HepG2 (cell line): Measurements from ENCODE around the gene FAM171A2. TPM values are rescaled to one million over a fixed set of nuclear protein-coding genes. Genes with fewer than 3 reads are reported as not detected.
A peak's percentile ranks its signal among the peaks of the same experiment; 100 is the strongest.

ENCODE experiments used
- ATAC-seq: fragments of 200-7000 bp; cut with Tn5 transposase; 3 replicates; pipeline ENCODE4 v1.9.1; 2020; ENCODE audit warnings: mild to moderate bottlenecking, moderate library complexity
- Bru-seq: library from RNA; stranded (reverse); fragments of 400-500 nt; gene quantifications from one replicate; lab custom pipeline; 2021; lab: Mats Ljungman, UMichigan
- BruChase-seq, 2 experiments: library from RNA; stranded (reverse); fragments of 400-500 nt; gene quantifications; one replicate each; lab custom pipeline; 2021; lab: Mats Ljungman, UMichigan
- BruUV-seq: library from RNA; stranded (reverse); fragments of 400-500 nt; replicated peaks from 2 replicates; lab custom pipeline; 2021; lab: Mats Ljungman, UMichigan
- CTCF ChIA-PET: fragments of 300-600 bp; formaldehyde crosslinking; extraction: SDS; loops from one replicate; lab custom pipeline; 2021; ENCODE audit warnings: low total read pairs, inconsistent platforms, low intra/inter-chr PET ratio; lab: Yijun Ruan, JAX
- POLR2A ChIA-PET: fragments of 350-600 bp; sonication (Branson Sonifier 250); formaldehyde crosslinking; loops from one replicate; lab custom pipeline; 2020; ENCODE audit warnings: antibody characterized with exemption, inconsistent platforms; lab: Yijun Ruan, JAX
- DNase-seq: peaks from one replicate; pipeline ENCODE4 v3.0.0-alpha.2; 2015; ENCODE audit warnings: low spot score
- FAIRE-seq: peaks from 3 replicates; lab custom pipeline; 2011; peaks lifted over from hg19 to GRCh38; lab: Jason Lieb, UNC
- H2AFZ ChIP-seq: one replicate; pipeline ENCODE4 v1.6.1; 2011; ENCODE audit warnings: low read length, inconsistent platforms
- H3K27ac ChIP-seq: fragments of 300-600 bp; 3 replicates; pipeline ENCODE4 v1.8.0; 2011; ENCODE audit warnings: mixed run types, mild to moderate bottlenecking, mixed read lengths, low read length, inconsistent platforms; ENCODE audit not compliant: insufficient read depth; ENCODE audit errors: extremely low read length
- H3K27me3 ChIP-seq, 2 experiments: fragments of 200-600 bp in 1 of 2; 2 replicates in 1 of 2; 3 replicates in 1 of 2; pipeline versions ENCODE4 v1.6.0 to v1.8.0; 2011; ENCODE audit warnings: low read length in 2 of 2, mild to moderate bottlenecking in 2 of 2, moderate library complexity in 2 of 2, inconsistent platforms in 1 of 2; ENCODE audit not compliant: insufficient read depth in 2 of 2, control insufficient read depth in 1 of 2
- H3K36me3 ChIP-seq, 2 experiments: fragments of 200-600 bp in 1 of 2; replicated peaks in 1 of 2; 2 replicates in 1 of 2; 3 replicates in 1 of 2; pipeline versions ENCODE4 v1.5.1 to v1.8.0; 2011; ENCODE audit warnings: low read length in 2 of 2, inconsistent platforms in 1 of 2; ENCODE audit not compliant: insufficient read depth in 2 of 2, control insufficient read depth in 1 of 2
- H3K4me1 ChIP-seq: 2 replicates; pipeline ENCODE4 v1.5.1; 2012; ENCODE audit warnings: low read length, inconsistent platforms; ENCODE audit not compliant: insufficient read depth
- H3K4me2 ChIP-seq: 2 replicates; pipeline ENCODE4 v1.6.0; 2011; ENCODE audit warnings: low read depth, low read length, inconsistent platforms
- H3K4me3 ChIP-seq, 3 experiments: fragments of 200-600 bp in 1 of 3; sonication (generic), shearing (Covaris generic) in 1 of 3; replicated peaks in 1 of 3; 2 replicates each; pipeline ENCODE4 v1.5.1; 2011 to 2016; ENCODE audit warnings: low read length in 3 of 3, inconsistent platforms in 2 of 3, low read depth in 2 of 3, mild to moderate bottlenecking in 2 of 3, control low read depth in 1 of 3, mixed read lengths in 1 of 3; ENCODE audit not compliant: insufficient read depth in 1 of 3
- H3K79me2 ChIP-seq: one replicate; pipeline ENCODE4 v1.6.1; 2011; ENCODE audit warnings: low read length, inconsistent platforms; ENCODE audit not compliant: insufficient read depth
- H3K9ac ChIP-seq: 2 replicates; pipeline ENCODE4 v1.6.0; 2011; ENCODE audit warnings: mild to moderate bottlenecking, low read depth, low read length, inconsistent platforms; ENCODE audit not compliant: insufficient read depth
- H3K9me3 ChIP-seq: 2 replicates; pipeline ENCODE4 v1.5.1; 2012; ENCODE audit warnings: mild to moderate bottlenecking, low read length
- H4K20me1 ChIP-seq: 2 replicates; pipeline ENCODE4 v1.6.0; 2011; ENCODE audit warnings: inconsistent platforms, mild to moderate bottlenecking, low read length, moderate library complexity; ENCODE audit not compliant: insufficient read depth
- BRD4 ChIP-seq: sonication (generic); formaldehyde crosslinking; IDR thresholded peaks from 2 replicates; pipeline ENCODE4 v1.4.0; 2020; ENCODE audit warnings: missing genetic modification reagents
- KLF9 ChIP-seq: IDR thresholded peaks from 2 replicates; pipeline ENCODE4 v1.6.1; 2016; ENCODE audit warnings: low read depth
- MEIS2 ChIP-seq: sonication (generic); formaldehyde crosslinking; IDR thresholded peaks from 2 replicates; pipeline ENCODE4 v1.9.0; 2021; ENCODE audit warnings: mild to moderate bottlenecking, missing genetic modification reagents
- SALL1 ChIP-seq: sonication (generic); formaldehyde crosslinking; IDR thresholded peaks from 2 replicates; pipeline ENCODE4 v1.8.0; 2022; ENCODE audit warnings: mild to moderate bottlenecking, missing genetic modification reagents
- SKI ChIP-seq: fragments of 450-650 bp; IDR thresholded peaks from one replicate; pipeline ENCODE4 v1.6.1; 2018; ENCODE audit warnings: mild to moderate bottlenecking; ENCODE audit not compliant: partially characterized antibody
- TCF7L2 ChIP-seq: IDR thresholded peaks from 2 replicates; pipeline ENCODE4 v1.6.1; 2011; ENCODE audit warnings: mild to moderate bottlenecking, low read depth, low read length, moderate library complexity
- ZEB1 ChIP-seq: IDR thresholded peaks from 2 replicates; pipeline ENCODE4 v1.6.1; 2012; ENCODE audit warnings: mild to moderate bottlenecking, low read depth, inconsistent platforms; ENCODE audit not compliant: insufficient replicate concordance
- ZNF430 ChIP-seq: sonication (generic); formaldehyde crosslinking; IDR thresholded peaks from 2 replicates; pipeline ENCODE4 v1.9.0; 2021; ENCODE audit warnings: mild to moderate bottlenecking, missing genetic modification reagents
- ZNF468 ChIP-seq: sonication (generic); formaldehyde crosslinking; IDR thresholded peaks from 2 replicates; pipeline ENCODE4 v1.8.0; 2022; ENCODE audit warnings: mild to moderate bottlenecking, moderate library complexity, missing genetic modification reagents
- ZNF552 ChIP-seq: sonication (generic); formaldehyde crosslinking; IDR thresholded peaks from 2 replicates; pipeline ENCODE4 v1.9.0; 2022; ENCODE audit warnings: missing genetic modification reagents, mild to moderate bottlenecking, borderline replicate concordance
- ZNF574 ChIP-seq: sonication (generic); formaldehyde crosslinking; IDR thresholded peaks from 2 replicates; pipeline ENCODE4 v1.4.0; 2020; ENCODE audit warnings: missing genetic modification reagents
- ZNF672 ChIP-seq: sonication (generic); formaldehyde crosslinking; IDR thresholded peaks from 2 replicates; pipeline ENCODE4 v1.8.1; 2022; ENCODE audit warnings: missing genetic modification reagents
- ZNF780A ChIP-seq: sonication (generic); formaldehyde crosslinking; IDR thresholded peaks from 2 replicates; pipeline ENCODE4 v1.8.0; 2022; ENCODE audit warnings: mild to moderate bottlenecking, missing genetic modification reagents, moderate library complexity
- WGBS: methylation state at CpG from one replicate; pipeline ENCODE4 v1.1.6; 2017; ENCODE audit warnings: low lambda C conversion rate; 5-methylcytosine and 5-hydroxymethylcytosine counted together
- in situ Hi-C: cut with HindIII; loops from 2 replicates; pipeline ENCODE4 v1.10.0; 2017; ENCODE audit warnings: low pct_unique_long_range_greater_than_20kb; ENCODE audit not compliant: extremely low pct_ligation_motif_present
- intact Hi-C: fragments of 100-400 bp; cut with micrococcal nuclease; formaldehyde crosslinking; loops from one replicate; pipeline ENCODE4 v1.10.0; 2022; ENCODE audit not compliant: unreplicated experiment
- long read RNA-seq, 2 experiments: library from RNA in 1 of 2; library from polyadenylated mRNA in 1 of 2; stranded (forward) in 1 of 2; unstranded in 1 of 2; transcript quantifications; one replicate each; pipeline ENCODE4 v2.0.0, GENCODE V29; 2019 to 2022
- polyA minus RNA-seq, 3 experiments: library from RNA; depleted of rRNA, polyadenylated mRNA; stranded (reverse); fragments of >200 nt; gene quantifications; 2 replicates each; pipeline ENCODE4 v1.2.3, GENCODE V29; 2011; ENCODE audit warnings: low replicate concordance in 1 of 3
- polyA plus RNA-seq, 8 experiments: library from polyadenylated mRNA; depleted of rRNA in 3 of 8; stranded (reverse) in 7 of 8; unstranded in 1 of 8; fragments of >200 nt; fragmentation: Illumina TruSeq in 4 of 8; extraction: Trizol in 4 of 8; gene quantifications; 2 replicates each; pipeline versions ENCODE4 v1.2.1 to v1.2.3, GENCODE V29; 2011 to 2016; ENCODE audit warnings: low read depth in 4 of 8, missing spikeins in 1 of 8, mixed read lengths in 1 of 8; ENCODE audit not compliant: insufficient read depth in 1 of 8
- total RNA-seq, 5 experiments: library from RNA; depleted of rRNA; stranded (reverse); fragments of >200 nt; fragmentation: Illumina TruSeq; extraction: Trizol; gene quantifications; 2 replicates each; pipeline ENCODE4 v1.2.3, GENCODE V29; 2016; ENCODE audit warnings: low read depth in 1 of 5
- TF ChIP-seq, protein P1 (sequence below): sonication (generic); formaldehyde crosslinking; IDR thresholded peaks from 2 replicates; pipeline ENCODE4 v1.5.0; 2020; ENCODE audit warnings: missing genetic modification reagents

Gene FAM171A2
- 1.0 and 1.8 TPM in 2 replicates for total RNA-seq (2016; rRNA removed; fragmentation: Illumina TruSeq; extraction: Trizol)
- 0.44 and 1.2 TPM in 2 replicates for total RNA-seq (2016; cell fraction: cytosol; rRNA removed; fragmentation: Illumina TruSeq; extraction: Trizol; ENCODE audit: low read depth)
- total RNA-seq (2016; cell fraction: insoluble cytoplasmic fraction; rRNA removed; fragmentation: Illumina TruSeq; extraction: Trizol) = 0.97 and 2.0 TPM in 2 replicates
- total RNA-seq (2016; cell fraction: membrane; rRNA removed; fragmentation: Illumina TruSeq; extraction: Trizol) = 1.4 and 2.0 TPM in 2 replicates
- 1.8 and 2.4 TPM in 2 replicates for total RNA-seq (2016; cell fraction: nucleus; rRNA removed; fragmentation: Illumina TruSeq; extraction: Trizol)
- 3.6 and 5.8 TPM in 2 replicates for polyA plus RNA-seq (2011; rRNA removed)
- 3.3 and 4.9 TPM in 2 replicates for polyA plus RNA-seq (2011; cell fraction: cytosol; rRNA removed)
- polyA plus RNA-seq (2011; cell fraction: nucleus; rRNA removed) = 5.7 and 6.2 TPM in 2 replicates
- polyA plus RNA-seq (2012) = 3.9 and 7.7 TPM in 2 replicates
- 0.99 and 1.1 TPM in 2 replicates for polyA plus RNA-seq (2016; cell fraction: cytosol; fragmentation: Illumina TruSeq; extraction: Trizol; ENCODE audit: low read depth)
- polyA plus RNA-seq (2016; cell fraction: insoluble cytoplasmic fraction; fragmentation: Illumina TruSeq; extraction: Trizol; ENCODE audit: low read depth) = 0.66 and 0.71 TPM in 2 replicates
- polyA plus RNA-seq (2016; cell fraction: membrane; fragmentation: Illumina TruSeq; extraction: Trizol; ENCODE audit: low read depth) = 0.84 and 1.1 TPM in 2 replicates
- 3.3 and 3.5 TPM in 2 replicates for polyA plus RNA-seq (2016; cell fraction: nucleus; fragmentation: Illumina TruSeq; extraction: Trizol; ENCODE audit: insufficient read depth, low read depth)
- 1.3 and 9.8 TPM in 2 replicates for polyA minus RNA-seq (2011; rRNA and poly(A)+ RNA removed; ENCODE audit: low replicate concordance)
- 3.0 and 3.8 TPM in 2 replicates for polyA minus RNA-seq (2011; cell fraction: cytosol; rRNA and poly(A)+ RNA removed)
- 1.3 and 2.7 TPM in 2 replicates for polyA minus RNA-seq (2011; cell fraction: nucleus; rRNA and poly(A)+ RNA removed)
- Bru-seq, nascent RNA = percentile 34 among the genes with signal in this experiment
- BruChase-seq, experiment 1, labeled RNA remaining after a 6-hour chase = percentile 42 among the genes with signal in this experiment
- percentile 32 among the genes with signal in this experiment for BruChase-seq, experiment 2, labeled RNA remaining after a 2-hour chase
- long read RNA-seq, experiment 1 = 0 reads
- long read RNA-seq, experiment 2, transcript FAM171A2-201 (8 exons, 3,160 nt) = major isoform, 13 of 37 reads
- long read RNA-seq, experiment 2, partial matches to known transcripts = 6 of 37 reads
- long read RNA-seq, experiment 2, other reads (novel, unspliced or antisense) = 18 of 37 reads

- 1% methylated on average over 13 of the region's 63 CpGs for WGBS
- Histone ChIP-seq H3K36me3 (no peaks in the 10 kb centered on the region), H3K4me1 (peaks cover 55% of the 10 kb centered on the region), H3K4me3 (peak within 1 kb of the TSS; percentile 75 to 82 (median 76)), H4K20me1 (no peaks in the 10 kb centered on the region), H3K4me2 (peak within 1 kb of the TSS; percentile 98), H3K27ac (no peak within 1 kb of the TSS), H3K9ac (peak within 1 kb of the TSS; percentile 67; the same call in 1 of the 2 replicates), H2AFZ (peak within 1 kb of the TSS; percentile 23), H3K9me3 (no peaks in the 10 kb centered on the region), H3K27me3 (peaks cover 1 to 14% of the 10 kb centered on the region in 2 experiments; a peak in 3 of 5 replicates), H3K79me2 (no peaks in the 10 kb centered on the region)
- ChIA-PET CTCF (interaction anchor here (1.8 kb wide), 1 partner anchor 9 kb away, joined by 9 read pairs; no protein-coding TSS in a partner anchor), POLR2A (interaction anchor here (0.7 to 3.2 kb wide), 6 partner anchors 9 to 535 kb away, joined by 3 to 19 read pairs (median 5); partner anchors contain the start of genes GRN and UBTF)
- DNase-seq (no peak), ATAC-seq (peak; percentile 82), FAIRE-seq (no peak)
- in situ Hi-C loops (no loop called here), intact Hi-C loops (no loop called here)
- no TSS peak for BruUV-seq
- TF ChIP-seq BRD4 (CRISPR knock-in tag) (no peak), ZEB1 (no peak), KLF9 (no peak), ZNF468 (CRISPR knock-in tag) (no peak), SKI (peak; percentile 46), SALL1 (CRISPR knock-in tag) (peak; percentile 35; the same call in 1 of the 2 replicates), ZNF672 (CRISPR knock-in tag) (no peak), TCF7L2 (no peak), ZNF780A (no peak), MEIS2 (CRISPR knock-in tag) (peak; percentile 53; the same call in 1 of the 2 replicates), ZNF574 (CRISPR knock-in tag) (peak; percentile 54; the same call in 1 of the 2 replicates), ZNF552 (CRISPR knock-in tag) (no peak), ZNF430 (CRISPR knock-in tag) (no peak)
- TF ChIP-seq, protein P1, sequence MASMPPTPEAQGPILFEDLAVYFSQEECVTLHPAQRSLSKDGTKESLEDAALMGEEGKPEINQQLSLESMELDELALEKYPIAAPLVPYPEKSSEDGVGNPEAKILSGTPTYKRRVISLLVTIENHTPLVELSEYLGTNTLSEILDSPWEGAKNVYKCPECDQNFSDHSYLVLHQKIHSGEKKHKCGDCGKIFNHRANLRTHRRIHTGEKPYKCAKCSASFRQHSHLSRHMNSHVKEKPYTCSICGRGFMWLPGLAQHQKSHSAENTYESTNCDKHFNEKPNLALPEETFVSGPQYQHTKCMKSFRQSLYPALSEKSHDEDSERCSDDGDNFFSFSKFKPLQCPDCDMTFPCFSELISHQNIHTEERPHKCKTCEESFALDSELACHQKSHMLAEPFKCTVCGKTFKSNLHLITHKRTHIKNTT (CRISPR knock-in tag) = no peak
Measured at GRCh38 chr17:44363613-44364159, at the start of gene FAM171A2. Gene FAM171A2, minus strand, starts transcription at chr17:44363853. Its CDS starts 139 bp downstream, at chr17:44363714.
